GM12891 (cell line): ENCODE measurements around the gene PLEKHJ1.

ENCODE experiments used
- PAX5 ChIP-seq: IDR thresholded peaks from 2 replicates; pipeline ENCODE4 v1.6.1; 2011; ENCODE audit warnings: low read length, moderate library complexity, mild to moderate bottlenecking; ENCODE audit not compliant: insufficient read depth, severe bottlenecking
- POLR2A ChIP-seq: IDR thresholded peaks from 2 replicates; pipeline ENCODE4 v1.6.1; 2011; ENCODE audit warnings: low read depth, low read length, control low read depth
- POLR2AphosphoS5 ChIP-seq: IDR thresholded peaks from 2 replicates; pipeline ENCODE4 v1.6.1; 2011; ENCODE audit warnings: low read depth, low read length, control low read depth
- SPI1 ChIP-seq: IDR thresholded peaks from 2 replicates; pipeline ENCODE4 v1.6.1; 2011; ENCODE audit warnings: low read depth, low read length, control low read depth
- TAF1 ChIP-seq: IDR thresholded peaks from 2 replicates; pipeline ENCODE4 v1.6.1; 2011; ENCODE audit warnings: low read depth, low read length, control low read depth

GRCh38 chr19:2243274-2244124 is 7.4 kb upstream of the PLEKHJ1 start:
- TF ChIP-seq POLR2AphosphoS5 (no peak), POLR2A (no peak), SPI1 (no peak), TAF1 (no peak), PAX5 (no peak)
